Cerebellar nuclear complex (tissue), 1 donor: ENCODE data around the gene SNAPC4.
"Not testable (repeated sequence)": the region's sequence is repeated elsewhere in the genome, so short reads cannot be mapped to it uniquely, and the experiment has no call there.

Source experiments
- DNase-seq, 2 experiments: peaks; one replicate each; lab custom pipeline; 2025; lab: John Stamatoyannopoulos, UW

The SNAPC4 gene

DNA sequence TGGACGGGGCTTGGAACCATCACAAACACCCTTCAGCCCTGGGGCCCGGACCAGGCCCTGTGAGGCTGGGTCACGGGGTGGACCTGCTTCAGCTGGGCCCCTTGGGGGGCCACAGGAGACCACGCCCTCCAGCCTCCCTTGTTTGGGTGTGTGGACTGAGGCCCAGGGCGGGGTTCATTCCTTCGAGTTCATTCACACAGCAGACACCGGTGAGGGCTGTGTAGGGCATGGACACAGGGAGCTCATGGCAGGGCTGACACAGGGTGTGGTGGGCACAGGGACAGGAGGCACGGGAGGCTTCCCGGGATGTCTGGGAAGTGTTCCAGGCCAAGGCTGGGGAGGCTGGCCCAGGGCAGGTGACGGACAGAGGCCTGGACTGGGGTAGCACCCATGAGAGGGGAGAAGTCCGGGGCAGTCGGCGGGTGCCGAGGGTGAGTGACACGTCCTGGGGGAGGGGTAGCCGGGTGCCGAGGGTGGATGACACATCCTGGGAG lies 45.3 kb downstream of the SNAPC4 start:
- no peak for DNase-seq

DNA sequence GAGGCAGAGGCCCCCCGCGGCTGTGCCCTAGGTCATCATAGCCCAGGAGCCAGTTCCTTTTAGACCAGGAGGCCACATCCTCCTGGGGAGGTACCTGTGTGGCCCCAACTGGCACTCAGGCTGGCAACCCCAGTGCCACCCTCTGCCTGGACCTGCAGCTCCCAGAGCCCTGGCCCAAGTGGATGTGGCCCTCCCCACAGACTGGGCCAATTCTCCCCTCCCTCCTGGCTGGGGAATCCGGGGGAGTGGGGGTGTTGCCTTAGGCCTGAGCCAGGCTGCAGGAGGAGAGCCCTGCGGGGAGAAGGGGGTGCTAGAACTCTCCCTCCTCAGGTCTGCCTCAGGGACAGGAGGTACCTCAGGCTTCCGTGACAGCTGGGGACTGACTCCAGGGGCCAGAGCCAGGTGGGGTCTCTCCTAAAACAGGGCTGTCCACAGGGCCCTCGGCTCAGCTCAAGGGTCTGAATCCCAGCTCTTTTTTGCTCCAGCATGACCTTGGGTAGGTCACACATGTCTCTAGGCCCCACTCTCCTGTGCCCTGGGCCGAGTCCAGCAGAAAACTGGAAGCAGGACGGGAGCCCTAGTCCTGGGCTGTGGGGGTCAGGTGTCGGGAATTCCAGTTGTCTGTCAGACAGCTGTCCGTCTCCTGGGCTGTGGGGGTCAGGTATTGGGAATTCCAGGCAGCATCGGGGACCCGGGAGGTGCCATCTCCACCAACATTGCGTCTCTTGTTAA lies 46.0 kb downstream of the SNAPC4 start:
- no peak for DNase-seq

DNA sequence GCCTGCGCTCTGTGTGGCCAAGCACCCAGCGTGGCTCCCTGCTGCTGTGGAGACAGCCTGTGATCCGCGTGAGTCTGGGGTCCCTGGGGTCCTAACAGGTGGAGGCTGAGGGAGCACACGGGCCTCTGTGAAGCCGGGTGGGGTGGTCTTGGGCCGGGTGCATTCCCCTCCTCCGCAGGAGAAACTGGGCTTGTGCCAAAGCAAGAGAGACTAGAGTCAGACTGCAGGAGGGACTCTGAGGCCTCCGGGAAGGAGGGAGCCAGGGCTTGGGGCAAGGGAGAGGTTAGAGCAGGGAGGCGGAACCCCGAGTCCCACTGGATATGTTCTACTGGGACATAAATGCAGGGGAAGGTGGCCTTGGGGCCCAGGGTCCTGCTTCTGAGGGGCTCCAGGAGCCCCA lies 46.9 kb downstream of the SNAPC4 start:
- no peak for DNase-seq

DNA sequence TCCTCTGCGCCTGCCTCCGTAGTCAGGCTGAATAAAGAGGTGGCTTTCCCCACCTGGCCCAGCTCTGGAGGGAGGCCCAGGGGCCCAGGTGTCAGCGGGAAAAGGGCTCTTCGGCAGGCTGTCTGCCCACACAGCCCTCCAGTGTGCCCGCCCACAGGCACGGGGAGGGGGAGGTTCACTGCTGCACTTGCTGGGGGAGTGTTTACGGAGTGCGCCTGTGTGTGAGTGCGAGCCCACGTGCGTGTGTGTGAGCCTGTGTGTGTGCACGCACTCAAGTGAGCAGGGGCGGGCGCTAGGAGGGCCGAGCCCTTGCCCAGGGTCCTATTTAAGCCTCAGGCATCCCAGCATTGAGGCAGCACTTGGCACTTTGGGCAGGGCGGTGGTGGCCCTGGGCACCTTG lies 47.3 kb downstream of the SNAPC4 start:
- no peak for DNase-seq

DNA sequence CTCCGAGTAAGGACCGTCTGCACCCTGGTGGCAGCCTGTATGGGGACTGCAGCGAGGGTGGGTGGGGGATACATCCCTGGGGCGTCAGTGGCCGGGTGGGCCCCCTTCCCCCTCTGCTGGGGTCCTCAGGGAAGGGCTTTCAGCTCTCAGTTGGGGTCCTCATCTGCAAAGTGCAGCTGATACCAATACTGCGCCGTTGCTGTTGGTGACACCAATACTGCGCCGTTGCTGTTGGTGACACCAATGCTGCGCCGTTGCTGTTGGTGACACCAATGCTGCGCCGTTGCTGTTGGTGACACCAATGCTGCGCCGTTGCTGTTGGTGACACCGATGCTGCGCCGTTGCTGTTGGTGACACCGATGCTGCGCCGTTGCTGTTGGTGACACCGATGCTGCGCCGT lies 48.1 kb downstream of the SNAPC4 start:
- DNase-seq = not testable (repeated sequence)

- no peak for DNase-seq
Observed at GRCh38 chr9:136351252-136351800, 48.6 kb downstream of the SNAPC4 start.
